Upper lobe of left lung (tissue), 4 donors: Measurements from ENCODE around the gene TRAF3.

ENCODE experiments used
- EP300 ChIP-seq, 4 donors: sonication (generic); formaldehyde crosslinking; IDR thresholded peaks; one replicate each; pipeline ENCODE4 v1.5.1; 2017; ENCODE audit warnings: antibody characterized with exemption in 4 of 4, control low read depth in 2 of 4
- POLR2A ChIP-seq, 4 donors: fragments of 450-650 bp; IDR thresholded peaks; one replicate each; pipeline ENCODE4 v1.5.1; 2016 to 2017; ENCODE audit warnings: antibody characterized with exemption in 4 of 4, mild to moderate bottlenecking in 2 of 4
- POLR2AphosphoS5 ChIP-seq, 2 donors: sonication (generic); formaldehyde crosslinking; IDR thresholded peaks; one replicate each; pipeline ENCODE4 v1.5.1; 2017; ENCODE audit warnings: antibody characterized with exemption in 2 of 2
- TF ChIP-seq, protein P1 (sequence below), 6 experiments: fragments of 450-650 bp in 4 of 6; fragments of 200-600 bp in 2 of 6; sonication (generic) in 2 of 6; IDR thresholded peaks; one replicate each; pipeline ENCODE4 v1.5.1; 2016 to 2019; ENCODE audit warnings: antibody characterized with exemption in 6 of 6

DNA sequence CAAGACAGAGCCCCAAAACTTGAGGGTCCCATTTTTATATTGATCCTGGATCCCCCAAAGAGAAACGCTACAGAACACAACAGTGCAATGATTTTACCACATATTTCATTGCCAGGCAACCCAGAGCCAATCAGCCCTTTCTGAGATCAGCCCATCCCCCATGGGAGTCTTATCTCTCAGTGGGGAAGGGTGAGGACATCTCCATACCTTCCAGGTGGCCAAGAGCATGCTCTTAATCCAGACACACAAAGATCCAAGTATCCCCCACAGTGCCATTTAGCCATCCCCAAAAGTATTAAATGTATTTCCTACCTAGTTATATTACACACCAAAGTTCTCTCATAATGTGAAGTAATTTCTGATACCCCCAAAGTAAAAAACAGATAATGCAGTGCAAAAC, 82.7 kb downstream of the TRAF3 start:
- TF ChIP-seq, protein P1, sequence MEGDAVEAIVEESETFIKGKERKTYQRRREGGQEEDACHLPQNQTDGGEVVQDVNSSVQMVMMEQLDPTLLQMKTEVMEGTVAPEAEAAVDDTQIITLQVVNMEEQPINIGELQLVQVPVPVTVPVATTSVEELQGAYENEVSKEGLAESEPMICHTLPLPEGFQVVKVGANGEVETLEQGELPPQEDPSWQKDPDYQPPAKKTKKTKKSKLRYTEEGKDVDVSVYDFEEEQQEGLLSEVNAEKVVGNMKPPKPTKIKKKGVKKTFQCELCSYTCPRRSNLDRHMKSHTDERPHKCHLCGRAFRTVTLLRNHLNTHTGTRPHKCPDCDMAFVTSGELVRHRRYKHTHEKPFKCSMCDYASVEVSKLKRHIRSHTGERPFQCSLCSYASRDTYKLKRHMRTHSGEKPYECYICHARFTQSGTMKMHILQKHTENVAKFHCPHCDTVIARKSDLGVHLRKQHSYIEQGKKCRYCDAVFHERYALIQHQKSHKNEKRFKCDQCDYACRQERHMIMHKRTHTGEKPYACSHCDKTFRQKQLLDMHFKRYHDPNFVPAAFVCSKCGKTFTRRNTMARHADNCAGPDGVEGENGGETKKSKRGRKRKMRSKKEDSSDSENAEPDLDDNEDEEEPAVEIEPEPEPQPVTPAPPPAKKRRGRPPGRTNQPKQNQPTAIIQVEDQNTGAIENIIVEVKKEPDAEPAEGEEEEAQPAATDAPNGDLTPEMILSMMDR (IDR thresholded peaks at IDR 0.05) = no peak
- no peak for TF ChIP-seq POLR2AphosphoS5 (IDR thresholded peaks at IDR 0.05)
- no peak for TF ChIP-seq POLR2A (IDR thresholded peaks at IDR 0.05)
- TF ChIP-seq EP300 (IDR thresholded peaks at IDR 0.05) = no peak
